Measurements from ENCODE around the gene URM1.

URM1 gene

DNA sequence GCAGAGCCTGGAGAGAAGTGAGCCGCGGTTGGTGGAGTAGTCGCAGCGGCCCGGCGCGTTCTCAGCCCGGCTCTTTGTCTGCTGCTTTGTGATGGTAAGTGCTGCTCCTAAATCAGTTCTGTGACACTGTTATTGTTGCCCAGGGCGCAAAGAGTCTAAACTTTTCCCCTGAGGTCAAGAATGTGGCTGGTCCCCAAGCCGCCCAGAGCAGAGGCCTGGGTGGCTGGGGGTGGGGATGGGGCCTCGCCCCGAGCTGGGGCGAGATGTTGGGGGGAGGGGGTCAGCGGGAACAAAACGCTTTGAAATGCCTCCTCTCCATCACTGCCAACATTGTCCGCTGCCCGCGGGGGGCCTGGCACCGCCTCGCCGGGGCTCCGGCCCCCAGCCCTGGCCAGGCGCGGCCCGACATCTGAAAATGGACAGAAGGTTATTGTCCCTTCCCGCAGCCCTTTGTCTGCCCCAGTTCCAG, 37.8 kb downstream of the URM1 start:
- no peak for TF ChIP-seq TAF1 (IDR thresholded peaks at IDR 0.05; ENCODE audit: borderline replicate concordance, insufficient read depth, low read length)
- TF ChIP-seq REST (IDR thresholded peaks at IDR 0.05; ENCODE audit: insufficient read depth in 1 of 2, low read depth in 2 of 2, low read length in 2 of 2), result no peak
- no peak for TF ChIP-seq SIN3A (IDR thresholded peaks at IDR 0.05; ENCODE audit: borderline replicate concordance, insufficient read depth, low read length)
- TF ChIP-seq POLR2AphosphoS5 (IDR thresholded peaks at IDR 0.05; ENCODE audit: low read depth, low read length), result no peak
- TF ChIP-seq FOXP2 (optimal IDR thresholded peaks at IDR 0.05; ENCODE audit: borderline replicate concordance, extremely low read depth, extremely low read length, insufficient read depth), result no peak

GRCh38 chr9:128409450-128409849, 38.3 kb downstream of the URM1 start:
- TF ChIP-seq TAF1 (IDR thresholded peaks at IDR 0.05; ENCODE audit: borderline replicate concordance, insufficient read depth, low read length) (no peak), FOXP2 (optimal IDR thresholded peaks at IDR 0.05; ENCODE audit: borderline replicate concordance, extremely low read depth, extremely low read length, insufficient read depth) (no peak), REST (IDR thresholded peaks at IDR 0.05; ENCODE audit: insufficient read depth in 1 of 2, low read depth in 2 of 2, low read length in 2 of 2) (no peak), POLR2AphosphoS5 (IDR thresholded peaks at IDR 0.05; ENCODE audit: low read depth, low read length) (no peak), SIN3A (IDR thresholded peaks at IDR 0.05; ENCODE audit: borderline replicate concordance, insufficient read depth, low read length) (no peak)

GRCh38 chr9:128409978-128410377, 38.8 kb downstream of the URM1 start:
- TF ChIP-seq POLR2AphosphoS5 (IDR thresholded peaks at IDR 0.05; ENCODE audit: low read depth, low read length), result no peak
- no peak for TF ChIP-seq TAF1 (IDR thresholded peaks at IDR 0.05; ENCODE audit: borderline replicate concordance, insufficient read depth, low read length)
- TF ChIP-seq FOXP2 (optimal IDR thresholded peaks at IDR 0.05; ENCODE audit: borderline replicate concordance, extremely low read depth, extremely low read length, insufficient read depth), result no peak
- TF ChIP-seq SIN3A (IDR thresholded peaks at IDR 0.05; ENCODE audit: borderline replicate concordance, insufficient read depth, low read length), result no peak
- no peak for TF ChIP-seq REST (IDR thresholded peaks at IDR 0.05; ENCODE audit: insufficient read depth in 1 of 2, low read depth in 2 of 2, low read length in 2 of 2)

DNA sequence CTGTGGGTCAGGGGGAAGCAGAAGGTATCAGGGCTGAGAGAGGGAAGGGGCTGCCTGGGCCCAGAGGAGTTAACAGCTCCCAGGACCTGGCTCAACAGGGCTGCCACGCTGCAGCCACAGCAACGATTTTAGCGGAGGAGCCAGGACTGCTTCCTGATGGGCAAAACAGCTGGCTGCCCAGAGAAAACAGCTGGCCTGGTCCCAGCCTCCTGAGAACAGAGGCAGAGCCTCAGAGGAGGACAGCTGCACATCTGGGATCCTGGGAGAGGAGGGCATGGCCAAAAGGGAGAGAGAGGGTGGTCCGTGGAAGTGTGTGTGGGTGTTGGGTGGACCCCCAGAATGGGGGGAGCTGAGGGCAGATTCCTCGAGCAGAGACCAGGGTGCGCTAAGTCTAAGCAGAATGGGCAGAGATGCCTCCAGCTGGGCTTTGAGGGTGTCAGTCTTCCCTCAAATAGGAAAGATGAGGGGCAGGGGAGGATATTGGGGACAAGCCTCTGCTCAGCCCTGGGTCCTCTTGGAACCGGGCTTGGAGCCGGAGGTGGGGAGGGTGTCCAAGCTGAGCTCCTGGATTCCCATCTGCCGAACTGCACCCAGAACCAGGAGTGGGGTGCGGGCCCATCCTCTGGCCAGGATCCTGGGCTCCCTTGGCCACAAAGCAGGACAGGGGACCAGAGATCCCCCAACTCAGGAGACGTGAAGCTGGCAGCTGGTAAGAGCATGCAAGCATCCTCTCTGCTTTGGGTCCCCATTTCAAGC, 40.4 kb downstream of the URM1 start:
- TF ChIP-seq POLR2AphosphoS5 (IDR thresholded peaks at IDR 0.05; ENCODE audit: low read depth, low read length), result no peak
- TF ChIP-seq TAF1 (IDR thresholded peaks at IDR 0.05; ENCODE audit: borderline replicate concordance, insufficient read depth, low read length), result no peak
- no peak for TF ChIP-seq FOXP2 (optimal IDR thresholded peaks at IDR 0.05; ENCODE audit: borderline replicate concordance, extremely low read depth, extremely low read length, insufficient read depth)
- TF ChIP-seq SIN3A (IDR thresholded peaks at IDR 0.05; ENCODE audit: borderline replicate concordance, insufficient read depth, low read length), result no peak

- TF ChIP-seq SIN3A (IDR thresholded peaks at IDR 0.05; ENCODE audit: borderline replicate concordance, insufficient read depth, low read length) (no peak), POLR2AphosphoS5 (IDR thresholded peaks at IDR 0.05; ENCODE audit: low read depth, low read length) (no peak), REST (IDR thresholded peaks at IDR 0.05; ENCODE audit: insufficient read depth in 1 of 2, low read depth in 2 of 2, low read length in 2 of 2) (no peak), TAF1 (IDR thresholded peaks at IDR 0.05; ENCODE audit: borderline replicate concordance, insufficient read depth, low read length) (no peak), FOXP2 (optimal IDR thresholded peaks at IDR 0.05; ENCODE audit: borderline replicate concordance, extremely low read depth, extremely low read length, insufficient read depth) (no peak)
Observed at GRCh38 chr9:128412120-128412790, 41.1 kb downstream of the URM1 start.

All from PFSK-1 (cell line).